DMS 273 (cell line): ENCODE data around the gene NFRKB.

Source experiments
- DNase-seq: peaks from one replicate; lab custom pipeline; 2025; ENCODE audit not compliant: unreplicated experiment; lab: John Stamatoyannopoulos, UW

NFRKB gene

DNA sequence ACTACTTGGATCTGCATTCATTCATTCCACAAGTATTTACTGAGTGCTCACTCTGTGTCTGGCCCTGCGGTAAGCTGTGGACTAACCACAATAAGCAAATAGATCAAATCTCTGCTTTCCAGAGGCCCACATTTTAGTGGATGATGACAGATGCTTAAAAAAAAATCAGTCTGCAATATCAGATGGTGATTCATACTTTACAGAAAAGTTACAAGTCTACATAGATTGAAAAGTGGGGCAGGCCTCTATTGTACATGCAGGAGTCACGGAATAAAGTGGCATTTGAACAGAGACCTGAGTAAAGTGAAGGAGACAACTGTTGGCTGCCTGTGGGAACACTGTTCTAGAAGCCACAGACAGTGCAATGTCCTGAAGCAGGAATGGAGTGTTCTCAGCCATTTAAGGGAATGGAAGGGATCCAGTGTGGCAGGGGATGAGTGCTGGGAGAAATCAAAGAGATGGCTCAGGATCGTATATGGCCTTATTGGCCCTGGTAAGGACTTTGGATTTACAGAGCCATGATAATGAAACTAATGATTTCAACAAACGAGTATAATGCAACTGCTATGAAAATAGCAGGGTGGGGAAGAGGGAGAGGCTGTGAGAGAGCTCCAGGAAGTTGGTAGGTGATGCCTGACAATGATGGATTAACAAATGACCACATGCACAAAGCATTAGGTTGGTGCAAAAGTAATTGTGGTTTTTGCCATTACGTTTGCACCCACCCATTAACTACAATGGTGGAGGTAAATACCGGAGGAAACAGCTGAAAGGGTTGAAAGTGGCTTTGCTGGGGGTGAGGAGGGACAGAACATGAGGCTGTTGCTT, 48.7 kb downstream of the NFRKB start:
- DNase-seq: no peak
